ENCODE results near the gene OPCML. TPM values are rescaled to one million over a fixed set of nuclear protein-coding genes. Genes with fewer than 3 reads are reported as not detected.

OPCML gene
- total and polyA plus RNA-seq, 2 experiments from 2014 or later: 1.2 to 4.4 TPM

GRCh38 chr11:132671851-132672370 lies 860.4 kb downstream of the OPCML start:
- no peak overlapping the region for H3K27ac Mint-ChIP-seq
- H3K27me3 Mint-ChIP-seq (ENCODE audit: insufficient read depth, low read depth, poor library complexity): peaks cover 2% of the 10 kb centered on the region

More at GRCh38 chr11:132671851-132672370, 860.4 kb downstream of the OPCML start:
- Mint-ChIP-seq H3K9me3 (no peaks in the 10 kb centered on the region), H3K4me1 (no peaks in the 10 kb centered on the region), H3K4me3 (no peak overlapping the region), H3K36me3 (ENCODE audit: low read depth) (no peaks in the 10 kb centered on the region)
- H3K27ac ChIP-seq (ENCODE audit: low read depth): no peak overlapping the region
- no peaks in the 10 kb centered on the region for H3K36me3 ChIP-seq (ENCODE audit: insufficient read depth)
- no peak overlapping the region for H3K4me3 ChIP-seq
- peaks cover 3% of the 10 kb centered on the region; the same call in 1 of the 2 replicates for H3K4me1 ChIP-seq (ENCODE audit: insufficient read depth)
- H3K4me2 ChIP-seq: no peak overlapping the region
- H3K79me2 ChIP-seq (replicated peaks; ENCODE audit: insufficient read depth): no peaks in the 10 kb centered on the region
- H3K27me3 ChIP-seq (ENCODE audit: insufficient read depth): no peaks in the 10 kb centered on the region
- DNase-seq (ENCODE audit: low spot score): no peak
- TF ChIP-seq STAT1 (IDR thresholded peaks at IDR 0.05; ENCODE audit: unreplicated experiment): no peak
- no peak for TF ChIP-seq EZH2 (IDR thresholded peaks at IDR 0.05; ENCODE audit: low read depth, unreplicated experiment)
- TF ChIP-seq JUNB (IDR thresholded peaks at IDR 0.05; ENCODE audit: unreplicated experiment): no peak
- TF ChIP-seq POLR2AphosphoS5 (IDR thresholded peaks at IDR 0.05; ENCODE audit: low read depth): no peak
- no peak for TF ChIP-seq ZNF462 (CRISPR knock-in tag; IDR thresholded peaks at IDR 0.05)
- TF ChIP-seq, protein P1, sequence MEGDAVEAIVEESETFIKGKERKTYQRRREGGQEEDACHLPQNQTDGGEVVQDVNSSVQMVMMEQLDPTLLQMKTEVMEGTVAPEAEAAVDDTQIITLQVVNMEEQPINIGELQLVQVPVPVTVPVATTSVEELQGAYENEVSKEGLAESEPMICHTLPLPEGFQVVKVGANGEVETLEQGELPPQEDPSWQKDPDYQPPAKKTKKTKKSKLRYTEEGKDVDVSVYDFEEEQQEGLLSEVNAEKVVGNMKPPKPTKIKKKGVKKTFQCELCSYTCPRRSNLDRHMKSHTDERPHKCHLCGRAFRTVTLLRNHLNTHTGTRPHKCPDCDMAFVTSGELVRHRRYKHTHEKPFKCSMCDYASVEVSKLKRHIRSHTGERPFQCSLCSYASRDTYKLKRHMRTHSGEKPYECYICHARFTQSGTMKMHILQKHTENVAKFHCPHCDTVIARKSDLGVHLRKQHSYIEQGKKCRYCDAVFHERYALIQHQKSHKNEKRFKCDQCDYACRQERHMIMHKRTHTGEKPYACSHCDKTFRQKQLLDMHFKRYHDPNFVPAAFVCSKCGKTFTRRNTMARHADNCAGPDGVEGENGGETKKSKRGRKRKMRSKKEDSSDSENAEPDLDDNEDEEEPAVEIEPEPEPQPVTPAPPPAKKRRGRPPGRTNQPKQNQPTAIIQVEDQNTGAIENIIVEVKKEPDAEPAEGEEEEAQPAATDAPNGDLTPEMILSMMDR (conservative IDR thresholded peaks at IDR 0.05; ENCODE audit: low read depth in 2 of 2): no peak
- ATAC-seq: no peak
- no peaks in the 10 kb centered on the region for H3F3A ChIP-seq (replicated peaks; ENCODE audit: low read depth)
- H4K20me1 ChIP-seq (replicated peaks; ENCODE audit: insufficient read depth): no peaks in the 10 kb centered on the region
- no peak overlapping the region for H2AFZ ChIP-seq
- peaks cover 14% of the 10 kb centered on the region; the same call in 1 of the 2 replicates for H3K9me2 ChIP-seq (ENCODE audit: insufficient read depth)

Data from GM23338 (cell line).